ENCODE results near the gene DAG1.

DAG1 gene

GRCh38 chr3:49469037-49469935, 781 bp upstream of the DAG1 start:
- no peak for DNase-seq (ENCODE audit: low read depth)
- in situ Hi-C loops (cut with HindIII; ENCODE audit: low sequenced_read_pairs): no loop called here
- no peak for TF ChIP-seq CTCF (IDR thresholded peaks at IDR 0.05; ENCODE audit: low read depth, low read length, missing control alignments)
- peak overlapping the region; percentile 68 for H3K4me3 ChIP-seq (ENCODE audit: low read depth, low read length)

- no peak for DNase-seq (ENCODE audit: low read depth)
- TF ChIP-seq CTCF (IDR thresholded peaks at IDR 0.05; ENCODE audit: low read depth, low read length, missing control alignments): no peak
- peak overlapping the region; percentile 68 for H3K4me3 ChIP-seq (ENCODE audit: low read depth, low read length)
- in situ Hi-C loops (cut with HindIII; ENCODE audit: low sequenced_read_pairs): no loop called here
Observed at GRCh38 chr3:49470714-49471420, 800 bp downstream of the DAG1 start.

GRCh38 chr3:49471856-49472495, 1.9 kb downstream of the DAG1 start:
- in situ Hi-C loops (cut with HindIII; ENCODE audit: low sequenced_read_pairs): no loop called here
- no peak for TF ChIP-seq CTCF (IDR thresholded peaks at IDR 0.05; ENCODE audit: low read depth, low read length, missing control alignments)
- H3K4me3 ChIP-seq (ENCODE audit: low read depth, low read length): peak overlapping the region; percentile 68
- no peak for DNase-seq (ENCODE audit: low read depth)

- TF ChIP-seq CTCF (IDR thresholded peaks at IDR 0.05; ENCODE audit: low read depth, low read length, missing control alignments): no peak
- in situ Hi-C loops (cut with HindIII; ENCODE audit: low sequenced_read_pairs): no loop called here
- DNase-seq (ENCODE audit: low read depth): no peak
- H3K4me3 ChIP-seq (ENCODE audit: low read depth, low read length): no peak overlapping the region
Observed at GRCh38 chr3:49476563-49476962, 6.5 kb downstream of the DAG1 start.

- no peak overlapping the region for H3K4me3 ChIP-seq (ENCODE audit: low read depth, low read length)
- TF ChIP-seq CTCF (IDR thresholded peaks at IDR 0.05; ENCODE audit: low read depth, low read length, missing control alignments): no peak
- in situ Hi-C loops (cut with HindIII; ENCODE audit: low sequenced_read_pairs): no loop called here
- DNase-seq (ENCODE audit: low read depth): no peak
Observed at GRCh38 chr3:49482766-49483165, 12.7 kb downstream of the DAG1 start.

- DNase-seq (ENCODE audit: low read depth): no peak
- no peak overlapping the region for H3K4me3 ChIP-seq (ENCODE audit: low read depth, low read length)
- in situ Hi-C loops (cut with HindIII; ENCODE audit: low sequenced_read_pairs): no loop called here
- TF ChIP-seq CTCF (IDR thresholded peaks at IDR 0.05; ENCODE audit: low read depth, low read length, missing control alignments): no peak
Observed at GRCh38 chr3:49484471-49484870, 14.4 kb downstream of the DAG1 start.
